HL-60 (cell line): ENCODE measurements around the gene GCK.

ENCODE experiments used
- POLR2AphosphoS5 ChIP-seq: IDR thresholded peaks from 2 replicates; pipeline ENCODE4 v1.6.1; 2012; ENCODE audit warnings: low read depth
- TF ChIP-seq, protein P1 (sequence below): IDR thresholded peaks from one replicate; pipeline ENCODE4 v1.5.1; 2011; ENCODE audit warnings: low read length, control low read depth, inconsistent platforms; ENCODE audit not compliant: insufficient read depth
- TF ChIP-seq, protein P2 (sequence below): IDR thresholded peaks from 2 replicates; pipeline ENCODE4 v1.6.1; 2012; ENCODE audit warnings: low read depth; ENCODE audit not compliant: insufficient replicate concordance

DNA sequence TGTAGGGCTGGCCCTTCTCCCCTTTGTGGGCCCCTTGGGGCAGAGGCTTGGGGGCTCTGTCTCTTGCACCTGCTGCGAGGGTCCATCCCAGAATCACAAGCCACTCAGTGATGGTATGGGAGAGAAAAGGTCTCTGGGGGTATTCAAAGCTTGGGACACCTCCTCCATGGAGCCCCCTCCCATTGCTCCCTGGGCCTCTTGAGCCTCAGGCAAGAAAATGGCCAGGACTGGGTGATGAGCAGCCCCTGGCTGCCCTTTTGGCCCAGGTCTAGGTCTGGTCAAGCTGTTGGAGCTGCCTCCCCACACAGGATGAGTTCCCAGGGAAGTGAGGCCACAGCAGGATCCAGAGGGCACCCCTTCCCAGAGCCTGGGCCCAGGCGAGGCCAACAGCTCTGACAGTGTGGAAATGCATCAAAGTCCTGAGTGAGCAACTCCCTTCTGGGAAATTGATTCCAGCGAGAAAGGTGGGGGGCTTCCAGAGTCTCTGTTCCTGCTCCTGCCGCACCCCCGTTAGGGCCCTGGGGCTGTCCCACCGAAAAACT lies 44.7 kb downstream of the GCK start:
- TF ChIP-seq POLR2AphosphoS5 = no peak
- TF ChIP-seq, protein P1, sequence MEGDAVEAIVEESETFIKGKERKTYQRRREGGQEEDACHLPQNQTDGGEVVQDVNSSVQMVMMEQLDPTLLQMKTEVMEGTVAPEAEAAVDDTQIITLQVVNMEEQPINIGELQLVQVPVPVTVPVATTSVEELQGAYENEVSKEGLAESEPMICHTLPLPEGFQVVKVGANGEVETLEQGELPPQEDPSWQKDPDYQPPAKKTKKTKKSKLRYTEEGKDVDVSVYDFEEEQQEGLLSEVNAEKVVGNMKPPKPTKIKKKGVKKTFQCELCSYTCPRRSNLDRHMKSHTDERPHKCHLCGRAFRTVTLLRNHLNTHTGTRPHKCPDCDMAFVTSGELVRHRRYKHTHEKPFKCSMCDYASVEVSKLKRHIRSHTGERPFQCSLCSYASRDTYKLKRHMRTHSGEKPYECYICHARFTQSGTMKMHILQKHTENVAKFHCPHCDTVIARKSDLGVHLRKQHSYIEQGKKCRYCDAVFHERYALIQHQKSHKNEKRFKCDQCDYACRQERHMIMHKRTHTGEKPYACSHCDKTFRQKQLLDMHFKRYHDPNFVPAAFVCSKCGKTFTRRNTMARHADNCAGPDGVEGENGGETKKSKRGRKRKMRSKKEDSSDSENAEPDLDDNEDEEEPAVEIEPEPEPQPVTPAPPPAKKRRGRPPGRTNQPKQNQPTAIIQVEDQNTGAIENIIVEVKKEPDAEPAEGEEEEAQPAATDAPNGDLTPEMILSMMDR = no peak
- TF ChIP-seq, protein P2, sequence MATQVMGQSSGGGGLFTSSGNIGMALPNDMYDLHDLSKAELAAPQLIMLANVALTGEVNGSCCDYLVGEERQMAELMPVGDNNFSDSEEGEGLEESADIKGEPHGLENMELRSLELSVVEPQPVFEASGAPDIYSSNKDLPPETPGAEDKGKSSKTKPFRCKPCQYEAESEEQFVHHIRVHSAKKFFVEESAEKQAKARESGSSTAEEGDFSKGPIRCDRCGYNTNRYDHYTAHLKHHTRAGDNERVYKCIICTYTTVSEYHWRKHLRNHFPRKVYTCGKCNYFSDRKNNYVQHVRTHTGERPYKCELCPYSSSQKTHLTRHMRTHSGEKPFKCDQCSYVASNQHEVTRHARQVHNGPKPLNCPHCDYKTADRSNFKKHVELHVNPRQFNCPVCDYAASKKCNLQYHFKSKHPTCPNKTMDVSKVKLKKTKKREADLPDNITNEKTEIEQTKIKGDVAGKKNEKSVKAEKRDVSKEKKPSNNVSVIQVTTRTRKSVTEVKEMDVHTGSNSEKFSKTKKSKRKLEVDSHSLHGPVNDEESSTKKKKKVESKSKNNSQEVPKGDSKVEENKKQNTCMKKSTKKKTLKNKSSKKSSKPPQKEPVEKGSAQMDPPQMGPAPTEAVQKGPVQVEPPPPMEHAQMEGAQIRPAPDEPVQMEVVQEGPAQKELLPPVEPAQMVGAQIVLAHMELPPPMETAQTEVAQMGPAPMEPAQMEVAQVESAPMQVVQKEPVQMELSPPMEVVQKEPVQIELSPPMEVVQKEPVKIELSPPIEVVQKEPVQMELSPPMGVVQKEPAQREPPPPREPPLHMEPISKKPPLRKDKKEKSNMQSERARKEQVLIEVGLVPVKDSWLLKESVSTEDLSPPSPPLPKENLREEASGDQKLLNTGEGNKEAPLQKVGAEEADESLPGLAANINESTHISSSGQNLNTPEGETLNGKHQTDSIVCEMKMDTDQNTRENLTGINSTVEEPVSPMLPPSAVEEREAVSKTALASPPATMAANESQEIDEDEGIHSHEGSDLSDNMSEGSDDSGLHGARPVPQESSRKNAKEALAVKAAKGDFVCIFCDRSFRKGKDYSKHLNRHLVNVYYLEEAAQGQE = no peak
